ENCODE data around the gene PRIM1.
"Not testable (repeated sequence)": the region's sequence is repeated elsewhere in the genome, so short reads cannot be mapped to it uniquely, and the experiment has no call there.

Gene PRIM1

GRCh38 chr12:56759263-56759908, 7.3 kb upstream of the PRIM1 start:
- DNase-seq, result no peak

GRCh38 chr12:56758728-56759262, 6.7 kb upstream of the PRIM1 start:
- no peak for DNase-seq

- DNase-seq, result not testable (repeated sequence)
Measured at GRCh38 chr12:56757971-56758370, 5.8 kb upstream of the PRIM1 start.

- DNase-seq, result no peak
Measured at GRCh38 chr12:56753566-56753965, 1.4 kb upstream of the PRIM1 start.

- DNase-seq, result not testable (repeated sequence)
Measured at GRCh38 chr12:56750596-56750995, 1.5 kb downstream of the PRIM1 start.

GRCh38 chr12:56749853-56750252, 2.3 kb downstream of the PRIM1 start:
- no peak for DNase-seq

- DNase-seq, result peak; percentile 13
Measured at GRCh38 chr12:56749359-56749758, 2.8 kb downstream of the PRIM1 start.

- DNase-seq, result no peak
Measured at GRCh38 chr12:56728139-56728861, 23.8 kb downstream of the PRIM1 start.

GRCh38 chr12:56726196-56726675, 25.9 kb downstream of the PRIM1 start:
- DNase-seq, result not testable (repeated sequence)

- no peak for DNase-seq
Measured at GRCh38 chr12:56725723-56726102, 26.4 kb downstream of the PRIM1 start.

- DNase-seq, result peak; percentile 98
Measured at GRCh38 chr12:56724972-56725722, 27.0 kb downstream of the PRIM1 start, which contains the start of gene NACA. NACA (minus strand) TSS chr12:56725299; CDS start chr12:56724521, 778 bp downstream.

GRCh38 chr12:56724701-56724971, 27.5 kb downstream of the PRIM1 start:
- DNase-seq, result no peak

- no peak for DNase-seq
Measured at GRCh38 chr12:56723889-56724700, 28.0 kb downstream of the PRIM1 start.

- no peak for DNase-seq
Measured at GRCh38 chr12:56723352-56723751, 28.8 kb downstream of the PRIM1 start.

- no peak for DNase-seq
Measured at GRCh38 chr12:56722832-56723231, 29.3 kb downstream of the PRIM1 start.

GRCh38 chr12:56721721-56722120, 30.4 kb downstream of the PRIM1 start:
- DNase-seq, result no peak

GRCh38 chr12:56721216-56721615, 30.9 kb downstream of the PRIM1 start:
- no peak for DNase-seq

- DNase-seq, result no peak
Measured at GRCh38 chr12:56720731-56721151, 31.4 kb downstream of the PRIM1 start.

GRCh38 chr12:56719056-56719455, 33.1 kb downstream of the PRIM1 start:
- DNase-seq, result no peak

- no peak for DNase-seq
Measured at GRCh38 chr12:56718636-56719035, 33.5 kb downstream of the PRIM1 start.

- DNase-seq, result no peak
Measured at GRCh38 chr12:56718149-56718548, 34.0 kb downstream of the PRIM1 start.
